Dermis blood vessel endothelial cell (primary cell): ENCODE results near the gene PEX11B. TPM values are rescaled to one million over a fixed set of nuclear protein-coding genes. Genes with fewer than 3 reads are reported as not detected.

Source experiments
- DNase-seq: peaks from one replicate; pipeline ENCODE4 v3.0.0; 2010
- total RNA-seq: library from RNA; depleted of rRNA; stranded (reverse); fragments of >200 nt; gene quantifications from 2 replicates; pipeline ENCODE4 v1.2.3, GENCODE V29; 2014

The PEX11B gene
- total RNA-seq, 1 donor from 2014 or later: 41.4 TPM

DNA sequence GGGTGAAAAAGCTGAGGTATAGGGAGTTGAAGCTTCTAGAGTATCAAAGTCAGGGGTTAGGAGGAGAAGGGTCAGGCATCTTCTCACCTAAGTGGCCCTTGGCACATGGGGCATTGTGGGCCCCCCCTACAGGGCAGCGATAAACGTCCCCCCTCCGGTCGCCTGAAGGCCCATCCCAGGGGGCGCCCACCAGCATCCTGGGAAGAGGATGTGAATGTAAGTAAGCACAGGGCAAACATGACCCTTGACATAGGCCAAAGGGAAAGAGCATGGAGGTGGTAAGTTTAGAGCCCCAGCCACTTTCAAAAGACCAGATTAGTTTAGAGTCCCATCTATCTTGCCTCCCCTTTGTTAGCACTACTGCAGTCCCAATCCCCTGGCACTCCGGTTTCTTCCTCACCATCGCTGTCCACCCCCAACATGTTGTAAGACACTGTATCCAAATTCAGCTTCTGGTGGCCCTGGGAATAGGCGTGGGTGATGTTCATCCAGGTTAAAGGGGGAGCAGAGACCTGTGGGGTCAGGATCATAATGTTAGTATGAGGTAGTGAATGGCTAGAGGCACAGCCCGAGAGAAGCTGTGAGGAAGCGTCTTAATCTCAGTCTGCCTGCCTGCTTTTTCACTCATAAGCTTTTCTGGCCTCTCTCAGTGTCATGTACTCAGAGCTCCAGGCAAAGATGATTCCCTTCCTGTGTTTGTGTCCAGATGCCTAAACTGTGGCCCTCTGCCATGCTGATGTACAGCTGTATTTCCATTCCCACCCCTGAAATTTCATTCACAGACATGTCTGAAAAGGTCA lies 11.4 kb downstream of the PEX11B start:
- peak; percentile 77 for DNase-seq

DNA sequence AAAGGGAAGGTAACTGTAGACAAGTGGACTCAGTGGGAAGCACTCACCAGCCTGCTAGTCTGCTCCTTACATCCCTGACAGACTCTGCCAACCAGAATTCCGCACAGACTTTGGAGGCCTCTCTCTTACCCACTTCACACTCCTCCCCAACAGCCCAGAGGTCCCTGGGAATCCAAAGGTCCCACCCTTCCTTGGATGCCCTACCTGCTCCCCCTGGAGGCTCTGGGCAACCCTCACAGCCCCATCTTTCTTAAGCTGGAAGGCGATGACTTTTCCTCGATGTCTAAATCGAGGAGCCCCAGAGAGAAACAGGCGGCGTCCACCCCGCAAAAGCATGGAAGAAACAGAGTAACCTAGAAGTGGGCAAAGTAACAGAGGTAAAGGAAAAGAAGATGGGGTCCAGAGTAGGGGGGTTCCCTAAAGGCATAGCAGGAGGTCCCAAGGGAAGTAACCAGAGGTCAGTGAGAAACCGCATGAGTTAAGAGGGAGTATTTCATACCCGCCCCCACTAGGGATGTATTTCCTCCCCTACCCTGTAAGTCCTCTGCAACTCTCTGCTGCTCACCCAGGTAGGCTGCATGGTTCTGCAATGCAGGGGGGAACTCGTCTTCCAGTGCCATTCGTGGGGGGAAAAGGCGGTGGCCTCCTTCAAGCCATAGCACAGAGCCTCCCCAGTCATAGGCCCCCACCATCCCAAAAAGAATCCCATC lies 17.1 kb downstream of the PEX11B start:
- DNase-seq: no peak

DNA sequence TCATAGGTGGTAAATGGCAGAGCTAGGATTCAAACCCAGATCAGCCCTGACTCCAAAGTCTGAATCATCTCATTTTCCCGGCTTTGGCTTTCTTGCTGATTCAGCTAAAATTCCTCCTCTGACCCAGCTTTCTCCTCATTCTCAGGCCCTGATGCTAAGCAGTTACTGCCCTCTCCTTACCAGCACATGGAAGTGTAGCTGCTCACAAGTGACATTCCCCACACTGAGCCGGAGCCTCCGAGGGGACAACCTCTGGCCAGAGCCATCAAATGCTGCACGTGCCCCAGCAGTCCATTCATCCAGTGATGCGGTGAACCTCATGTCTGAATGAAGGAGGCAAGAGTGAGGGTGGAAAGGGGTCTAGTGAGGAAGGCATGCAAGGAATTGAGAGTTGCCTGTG lies 19.8 kb downstream of the PEX11B start:
- DNase-seq: no peak

DNA sequence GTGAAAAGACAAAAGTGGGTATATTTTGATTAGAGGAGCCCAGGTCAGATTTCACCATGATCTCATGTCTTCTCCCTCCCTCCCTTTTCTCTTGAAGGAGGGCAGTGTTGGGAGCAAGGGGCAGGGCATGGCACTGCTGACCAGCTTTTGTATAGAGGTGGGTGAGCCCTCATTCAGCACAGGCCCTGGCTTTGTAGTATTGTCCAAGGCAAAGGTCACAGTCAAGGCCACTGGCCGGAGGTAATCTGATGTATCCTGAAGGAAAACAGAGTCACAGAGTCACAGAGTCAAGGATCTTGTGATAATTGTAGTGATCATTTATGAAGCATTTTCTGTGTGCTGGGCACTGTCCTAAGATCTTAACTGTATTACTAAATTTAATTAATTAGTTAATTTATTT lies 20.5 kb downstream of the PEX11B start:
- no peak for DNase-seq

DNA sequence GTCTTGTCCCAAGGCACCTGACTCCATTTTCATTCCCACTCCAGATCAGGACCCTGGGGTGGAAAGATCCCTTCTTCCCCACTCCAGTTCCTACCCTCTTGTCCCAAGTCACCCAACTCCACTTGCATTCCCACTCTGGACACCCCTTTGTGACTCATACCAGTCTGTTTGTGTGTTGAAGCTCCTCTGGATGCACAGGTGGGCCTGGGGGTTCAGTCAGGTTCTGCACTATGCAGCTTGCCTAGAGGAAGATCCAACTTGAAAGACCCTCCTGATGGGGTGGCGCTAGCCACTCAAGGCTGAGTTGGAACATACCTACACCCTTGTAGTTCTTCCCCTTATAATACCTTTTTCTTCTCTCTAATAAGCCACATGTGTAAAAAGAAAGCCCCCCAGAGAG lies 23.0 kb downstream of the PEX11B start:
- DNase-seq: no peak

DNA sequence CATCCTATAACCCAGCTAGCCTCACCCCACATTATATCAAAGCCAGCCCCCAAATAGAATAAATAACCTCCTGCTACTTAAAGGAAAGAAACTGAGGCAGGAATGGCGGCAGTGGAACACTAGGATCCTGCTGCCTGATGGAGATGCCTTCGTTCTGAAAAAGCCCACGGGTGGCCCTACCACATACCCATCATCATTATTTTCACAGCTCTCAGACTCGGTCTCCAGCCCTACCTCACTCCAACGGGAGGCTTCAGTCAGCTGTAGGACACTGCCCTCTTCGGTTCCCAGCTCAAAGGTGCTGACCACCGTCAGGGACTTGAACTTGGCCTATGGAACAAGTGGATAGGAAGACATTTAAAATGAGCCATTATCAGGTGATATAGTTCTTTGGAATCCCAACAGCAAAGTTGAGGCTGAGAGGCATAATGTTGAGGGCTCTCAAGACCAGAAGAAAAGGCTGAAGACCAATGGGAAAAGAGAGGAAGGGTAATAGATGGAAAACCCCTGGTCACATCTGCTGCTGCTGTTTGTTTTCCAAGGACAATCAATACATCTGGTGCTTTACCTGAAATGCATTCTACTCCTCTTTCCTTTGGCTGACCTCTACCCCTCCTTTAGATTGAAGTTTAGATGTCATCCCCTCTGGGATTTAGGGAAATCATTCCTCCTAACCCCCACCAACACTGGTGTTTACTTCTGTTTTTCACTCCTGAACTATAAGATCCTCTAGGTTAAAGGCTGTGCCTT lies 25.0 kb downstream of the PEX11B start:
- no peak for DNase-seq

DNA sequence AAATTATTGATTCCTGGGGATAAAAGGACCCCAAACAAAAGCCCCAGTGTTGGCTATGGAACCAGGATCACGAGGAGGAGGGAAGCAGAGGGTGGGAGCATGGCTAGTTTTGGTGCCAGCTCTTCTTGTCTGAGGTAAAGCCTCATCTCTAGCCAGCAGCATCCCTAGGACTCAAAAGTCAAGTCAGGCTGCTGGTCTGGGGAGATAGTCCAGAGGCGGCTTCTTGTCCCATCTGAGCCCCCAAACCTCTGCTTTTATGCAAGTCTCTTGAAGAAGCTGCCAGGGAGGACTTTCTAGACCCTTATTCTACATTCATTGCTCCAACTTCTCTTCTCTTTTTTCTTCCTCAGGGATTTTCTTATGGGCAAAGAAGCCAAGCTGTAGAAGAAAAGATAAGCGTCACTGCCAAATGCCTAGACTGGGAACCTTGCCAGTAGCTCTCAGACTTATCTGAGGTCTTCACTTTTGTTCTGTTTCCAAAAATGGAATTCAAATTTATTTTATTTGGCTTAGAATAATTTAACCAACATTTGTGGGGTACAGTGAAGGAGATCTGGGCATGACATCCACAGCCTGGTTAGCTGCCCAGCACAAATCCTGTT lies 25.9 kb downstream of the PEX11B start:
- peak; percentile 71 for DNase-seq

DNA sequence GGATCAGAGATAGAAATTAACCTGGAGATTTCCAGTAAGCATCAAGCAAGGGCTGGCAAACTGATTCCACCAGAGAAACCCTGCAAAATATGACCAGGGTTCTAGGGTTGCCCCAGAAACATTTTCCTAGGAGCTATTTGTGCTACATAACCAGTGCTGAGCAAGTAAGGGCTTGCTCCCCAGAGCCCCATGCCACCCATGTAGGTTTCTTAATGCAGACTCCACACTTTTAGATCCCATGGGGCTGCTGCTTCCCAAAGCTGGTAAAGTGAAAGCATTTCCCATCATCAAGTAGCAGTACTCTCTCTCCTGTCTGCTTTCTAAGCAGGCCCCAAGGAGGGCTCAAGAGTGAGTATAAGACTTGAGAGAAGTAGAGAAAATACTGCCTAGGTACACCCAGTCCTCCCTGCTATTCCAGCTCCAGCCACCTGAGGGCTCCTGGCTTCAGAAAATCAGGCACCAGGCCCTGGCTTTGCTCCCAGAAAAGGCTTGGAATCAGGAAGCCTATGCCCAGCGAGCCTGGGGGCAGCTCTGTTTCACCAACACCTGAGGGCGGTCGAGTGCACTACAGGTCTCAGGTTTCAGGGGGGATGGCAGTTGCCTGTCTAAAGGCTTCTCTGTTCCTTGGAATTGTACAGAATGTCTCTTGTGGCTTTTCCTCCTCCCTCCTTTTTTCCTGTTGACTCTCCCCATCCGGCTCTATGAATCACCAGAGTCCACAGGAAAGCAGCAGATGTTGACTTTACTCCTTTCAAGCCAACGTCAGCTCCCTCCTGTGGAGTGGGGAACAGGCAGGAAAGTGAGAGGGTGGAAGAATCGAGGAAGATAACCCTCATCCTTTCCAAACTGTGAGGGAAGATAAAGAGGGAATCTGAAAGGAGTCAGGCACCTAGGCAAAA lies 26.7 kb downstream of the PEX11B start:
- DNase-seq: peak; percentile 98

DNA sequence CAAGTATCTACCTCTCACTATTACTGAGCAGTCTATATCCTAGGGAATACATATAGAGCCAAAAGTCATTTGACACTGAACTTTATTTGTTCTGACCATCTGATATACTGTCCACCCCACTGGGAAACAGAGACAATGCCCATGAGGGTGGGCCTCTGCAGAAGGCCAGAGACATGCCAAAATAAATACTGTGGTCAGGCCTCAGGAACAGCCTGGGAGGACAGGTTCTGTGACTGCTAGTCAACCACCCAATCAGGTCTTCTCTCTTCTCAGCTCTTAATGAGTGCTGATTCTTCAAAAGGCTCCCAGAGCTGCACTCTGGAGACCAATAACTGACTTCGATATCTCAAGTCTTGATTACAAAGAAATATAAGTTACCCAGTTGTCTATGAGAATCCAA lies 27.4 kb downstream of the PEX11B start:
- DNase-seq: peak; percentile 68

DNA sequence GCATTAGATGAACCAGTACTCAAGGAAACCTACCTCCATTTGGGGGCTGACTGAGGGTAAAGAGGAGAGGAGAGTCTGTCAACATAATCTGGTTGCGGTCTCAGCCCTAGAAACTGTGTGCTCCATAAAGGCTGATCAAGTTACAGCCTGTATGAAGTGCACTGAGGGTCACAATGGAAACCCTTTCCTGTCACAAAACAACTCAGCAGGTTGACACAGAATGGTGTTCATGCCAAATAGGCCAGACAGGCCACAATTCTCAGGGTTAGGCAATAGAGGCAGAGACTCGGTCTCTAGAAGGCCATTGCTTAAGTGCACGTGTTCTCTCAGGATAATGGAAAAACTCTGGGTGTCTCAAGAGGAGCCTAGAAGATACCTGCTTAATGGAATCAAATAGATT lies 28.8 kb downstream of the PEX11B start:
- DNase-seq: no peak

DNA sequence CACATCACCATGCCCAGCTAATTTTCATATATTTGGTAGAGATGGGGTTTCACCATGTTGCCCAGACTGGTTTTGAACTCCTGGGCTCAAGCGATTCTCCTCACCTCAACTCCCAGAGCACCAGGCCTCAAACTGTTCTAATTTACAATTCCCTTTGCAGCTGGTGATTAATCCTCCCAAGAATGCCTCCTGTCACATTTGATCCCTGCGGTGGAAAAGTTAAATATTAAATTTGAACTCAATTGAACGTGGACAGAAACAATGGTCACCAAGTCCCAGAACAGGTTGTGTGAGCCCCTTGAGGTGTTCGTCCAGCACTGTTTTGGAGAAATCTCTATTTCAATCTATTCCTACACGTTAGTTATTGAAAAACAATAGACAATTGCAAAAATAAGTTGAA lies 30.9 kb downstream of the PEX11B start:
- no peak for DNase-seq

DNA sequence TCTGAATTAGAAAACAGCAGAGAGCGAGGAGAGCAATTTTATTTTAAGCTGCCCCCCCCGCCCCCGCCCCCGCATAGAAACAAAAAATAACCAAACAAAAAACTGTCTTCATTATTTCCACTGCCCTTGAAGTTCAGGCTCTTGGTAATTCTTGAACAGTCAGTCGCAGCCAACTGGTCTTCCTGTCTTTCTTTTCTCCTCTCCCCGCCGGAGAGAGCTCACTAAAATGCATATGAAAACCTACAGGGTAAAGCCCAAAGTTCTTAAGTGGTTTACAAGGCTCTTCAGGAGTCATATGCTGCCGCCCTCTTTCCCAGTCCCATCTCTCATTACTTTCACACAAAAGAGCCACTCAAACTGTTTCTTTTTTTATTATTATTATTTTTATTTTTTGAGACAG lies 31.7 kb downstream of the PEX11B start:
- peak; percentile 54 for DNase-seq

DNA sequence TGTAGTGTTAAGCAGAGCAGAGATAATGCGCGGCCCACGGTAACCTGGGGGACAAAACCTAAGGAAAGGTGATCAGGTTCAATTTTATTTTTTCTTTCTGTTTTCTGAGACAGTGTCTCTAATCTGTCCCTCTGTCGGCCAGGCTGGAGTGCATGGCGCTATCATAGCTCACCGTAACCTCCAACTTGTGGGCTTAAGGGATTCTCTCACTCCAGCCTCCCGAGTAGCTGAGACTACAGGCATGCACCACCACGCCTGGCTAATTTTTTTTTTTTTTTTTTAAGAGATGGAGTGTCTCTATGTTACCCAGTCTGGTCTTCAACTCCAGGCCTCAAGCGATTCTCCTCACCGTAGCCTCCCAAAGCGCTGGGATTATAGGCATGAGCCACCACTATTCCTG lies 32.1 kb downstream of the PEX11B start:
- DNase-seq: peak; percentile 21

DNA sequence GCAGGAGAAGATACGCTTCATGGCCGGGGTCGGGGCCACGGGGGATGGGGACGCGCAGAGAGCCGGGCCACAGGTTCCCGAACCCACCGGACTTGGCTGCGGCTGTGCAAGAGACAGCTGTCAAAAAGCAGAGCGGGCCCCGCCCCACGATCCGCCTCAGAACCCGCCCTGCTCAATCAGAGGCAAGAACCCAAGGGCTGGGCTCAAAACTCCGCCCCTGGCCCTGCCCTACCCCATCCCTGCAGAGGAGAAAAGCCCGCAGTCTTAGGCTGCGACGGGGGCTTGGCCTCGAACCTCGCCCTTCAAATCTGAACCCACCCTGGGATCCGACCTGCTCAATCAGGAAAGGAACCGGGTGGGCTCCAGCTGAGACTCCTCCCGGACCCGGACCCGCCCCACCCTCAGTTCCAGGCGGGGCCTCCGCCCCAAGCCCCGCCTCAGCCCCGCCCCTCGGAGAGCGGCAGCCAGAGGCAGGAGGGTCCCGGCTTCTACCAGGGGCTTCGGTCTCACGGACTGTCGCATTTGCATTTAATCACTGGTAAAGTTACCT lies 32.7 kb downstream of the PEX11B start, which contains the start of gene ANKRD35:
Gene ANKRD35 (minus strand): TSS at position 129 of the 550 bp plus-strand sequence. CDS start 108 bp downstream, at position 21.
- peak; percentile 75 for DNase-seq

DNA sequence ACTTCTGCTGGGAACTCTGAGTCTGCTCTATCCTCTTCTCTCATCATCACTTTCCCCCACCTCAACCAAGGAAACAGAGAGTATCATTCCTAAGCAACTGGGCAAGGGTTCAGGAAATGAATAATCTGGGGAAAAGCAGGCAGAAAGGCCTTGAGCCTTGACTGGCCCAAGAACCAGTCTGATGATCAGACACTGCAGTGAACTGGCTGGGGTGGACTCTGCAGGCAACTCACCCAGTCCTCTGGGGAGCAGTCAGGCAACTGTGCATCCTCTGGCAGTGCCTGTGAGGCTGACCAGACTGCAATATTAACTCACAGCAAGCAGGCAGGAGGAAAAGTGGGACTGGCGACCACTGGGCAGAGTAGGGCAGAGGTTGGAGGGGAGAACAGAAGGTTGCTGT lies 33.8 kb downstream of the PEX11B start:
- peak; percentile 69 for DNase-seq

DNA sequence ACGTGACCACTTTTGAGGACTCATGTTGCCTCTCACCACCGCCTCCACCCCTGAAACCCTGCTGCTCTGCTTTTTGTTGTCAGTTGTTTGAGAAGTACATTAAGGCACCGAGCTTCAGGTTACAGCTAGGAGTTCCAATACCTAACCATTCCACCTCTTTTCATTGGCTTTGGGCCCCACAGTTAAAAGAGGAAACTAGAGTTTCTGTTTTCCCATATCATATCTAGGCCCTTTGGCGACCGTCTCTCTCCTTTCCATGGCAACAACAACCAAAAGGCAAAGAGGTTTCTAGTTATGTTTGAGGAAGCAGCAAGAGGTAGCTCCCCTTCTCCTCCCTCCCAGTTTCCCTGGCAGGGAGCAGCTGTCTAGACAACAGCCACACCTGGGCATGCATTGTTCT lies 38.7 kb downstream of the PEX11B start:
- no peak for DNase-seq

DNA sequence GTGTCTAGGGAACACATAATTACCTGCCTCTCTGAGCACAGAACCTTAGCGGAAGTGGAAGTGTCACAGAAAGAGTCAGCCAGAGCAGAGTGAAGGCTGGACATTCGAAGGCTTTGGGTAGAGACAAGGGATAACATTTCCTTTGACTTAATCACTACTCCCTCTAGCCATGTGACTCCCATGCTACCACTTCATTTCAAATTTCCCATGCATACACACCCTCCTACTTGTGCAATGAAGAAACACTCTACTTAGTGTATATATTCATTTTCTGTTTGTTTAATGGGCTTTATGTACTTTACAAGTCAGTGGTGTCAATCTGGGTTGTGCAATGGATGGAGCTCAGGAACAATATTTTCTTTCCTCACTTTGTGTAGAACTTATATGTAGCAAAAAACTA lies 39.8 kb downstream of the PEX11B start:
- no peak for DNase-seq

DNA sequence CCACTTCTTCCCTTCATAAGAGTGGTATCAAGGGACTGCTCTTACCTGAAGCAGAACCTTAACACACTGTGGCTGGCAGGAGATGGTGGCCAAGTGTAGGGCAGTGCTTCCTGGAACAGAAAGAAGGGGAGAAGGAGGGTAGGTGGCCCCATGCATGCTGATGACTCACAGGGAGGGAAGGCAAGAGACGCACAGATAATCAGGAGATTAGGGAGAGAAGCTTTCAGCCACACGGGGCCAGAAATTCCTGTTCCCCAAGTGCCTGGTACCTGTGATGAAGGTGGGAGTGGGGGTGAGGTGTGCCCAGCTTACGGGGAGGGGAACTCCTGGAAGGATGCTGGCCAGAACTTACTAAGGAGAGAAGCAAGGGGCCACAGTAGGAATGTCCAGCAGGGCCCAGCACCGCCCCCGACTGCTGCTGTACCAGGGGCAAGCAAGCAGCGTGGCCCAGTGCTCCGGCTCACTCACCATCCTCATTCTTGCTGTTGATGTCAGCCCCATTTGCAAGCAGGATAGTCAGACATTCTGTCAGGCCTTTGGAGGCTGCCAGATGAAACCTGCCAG lies 40.5 kb downstream of the PEX11B start:
- no peak for DNase-seq

DNA sequence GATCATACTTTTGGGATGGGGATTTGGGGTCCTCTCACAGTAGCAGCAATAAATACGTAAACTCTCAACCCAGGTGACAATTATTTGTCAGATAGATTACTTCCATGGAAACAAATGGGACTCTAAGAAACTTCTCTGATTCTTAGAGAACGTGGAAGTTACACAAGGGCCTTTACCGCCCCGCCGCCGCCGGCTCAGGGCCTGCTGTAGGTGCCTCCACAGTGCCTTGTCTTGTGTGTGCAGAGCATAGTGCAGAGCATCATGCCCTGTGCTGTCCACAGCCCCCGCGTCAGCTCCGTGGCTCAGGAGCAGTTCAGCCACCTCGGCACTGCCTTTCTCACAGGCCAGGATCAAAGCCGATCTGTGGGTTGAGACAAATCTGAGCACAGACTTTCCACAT lies 43.9 kb downstream of the PEX11B start:
- DNase-seq: no peak

DNA sequence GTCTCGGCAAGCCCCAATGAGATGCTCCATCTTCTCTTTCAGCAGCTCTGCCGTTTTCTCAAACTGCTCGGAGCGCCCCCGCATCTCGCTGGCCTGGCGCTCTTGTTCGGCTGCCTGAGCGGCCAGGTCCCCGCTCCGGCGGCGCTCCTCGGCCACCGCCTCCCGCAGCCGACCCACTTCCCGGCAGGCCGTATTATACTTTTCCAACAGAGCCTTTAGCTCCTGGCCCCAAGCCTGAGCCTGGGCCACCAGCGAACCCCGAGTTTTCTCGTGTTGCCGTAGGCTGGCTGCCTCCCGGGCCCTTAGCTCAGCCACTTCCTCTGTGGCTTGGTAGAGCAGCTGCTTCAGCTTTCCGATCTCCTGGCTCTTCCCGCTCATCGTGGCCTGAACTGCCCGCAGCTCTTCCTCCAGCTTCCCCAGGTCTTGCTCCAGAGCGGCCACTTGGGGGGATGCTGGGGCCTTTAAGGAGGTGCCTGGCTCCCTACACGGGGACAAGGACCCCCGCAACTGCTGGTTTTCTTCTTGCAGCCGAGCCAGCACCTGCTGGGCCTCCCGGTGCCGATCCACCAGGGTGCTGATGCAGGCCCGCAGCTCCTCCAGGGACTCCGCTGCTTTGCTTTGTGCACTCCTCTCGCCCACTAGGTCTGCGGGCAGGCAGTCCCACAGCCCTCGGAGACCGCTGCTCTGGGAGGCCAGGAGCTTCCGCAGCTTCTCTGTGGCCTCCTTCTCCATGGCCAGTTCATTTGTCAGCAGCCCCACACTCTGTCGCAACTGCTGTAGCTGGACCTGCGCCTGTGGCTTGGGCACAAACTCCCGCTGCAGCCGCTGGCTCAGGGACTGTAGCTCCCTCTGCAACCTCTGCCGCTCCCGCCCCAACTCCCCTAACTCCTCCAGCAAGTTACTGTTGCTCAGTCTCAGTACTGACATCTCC lies 46.3 kb downstream of the PEX11B start:
- DNase-seq: peak; percentile 47
